Skeletal muscle satellite cell (primary cell): Measurements from ENCODE around the gene ZBTB42.

Experiments
- H3K27me3 ChIP-seq: 2 replicates; pipeline ENCODE4 v1.7.0; 2013; ENCODE audit warnings: low read length; ENCODE audit not compliant: control insufficient read depth, insufficient read depth
- H3K36me3 ChIP-seq: 2 replicates; pipeline ENCODE4 v1.7.0; 2013; ENCODE audit warnings: mild to moderate bottlenecking, control low read depth, low read length; ENCODE audit not compliant: insufficient read depth
- H3K4me1 ChIP-seq: 2 replicates; pipeline ENCODE4 v1.7.0; 2013; ENCODE audit warnings: low read length; ENCODE audit not compliant: control insufficient read depth, insufficient read depth
- H3K4me2 ChIP-seq: 2 replicates; pipeline ENCODE4 v1.7.0; 2013; ENCODE audit warnings: mild to moderate bottlenecking, low read length
- H3K4me3 ChIP-seq: 2 replicates; pipeline ENCODE4 v1.7.0; 2013; ENCODE audit warnings: low read length
- H3K9ac ChIP-seq: 2 replicates; pipeline ENCODE4 v1.7.0; 2013; ENCODE audit warnings: mild to moderate bottlenecking, low read depth, low read length, moderate library complexity
- H3K9me3 ChIP-seq: replicated peaks from 2 replicates; pipeline ENCODE4 v1.7.0; 2013; ENCODE audit warnings: mild to moderate bottlenecking, control low read depth, low read length

The ZBTB42 gene

GRCh38 chr14:104845033-104845666 lies 44.2 kb downstream of the ZBTB42 start:
- Histone ChIP-seq H3K27me3 (peaks cover 74% of the 10 kb centered on the region), H3K9me3 (no peaks in the 10 kb centered on the region), H3K4me3 (no peak overlapping the region), H3K9ac (no peak overlapping the region), H3K36me3 (no peaks in the 10 kb centered on the region), H3K4me1 (peaks cover 7% of the 10 kb centered on the region), H3K4me2 (no peak overlapping the region)

DNA sequence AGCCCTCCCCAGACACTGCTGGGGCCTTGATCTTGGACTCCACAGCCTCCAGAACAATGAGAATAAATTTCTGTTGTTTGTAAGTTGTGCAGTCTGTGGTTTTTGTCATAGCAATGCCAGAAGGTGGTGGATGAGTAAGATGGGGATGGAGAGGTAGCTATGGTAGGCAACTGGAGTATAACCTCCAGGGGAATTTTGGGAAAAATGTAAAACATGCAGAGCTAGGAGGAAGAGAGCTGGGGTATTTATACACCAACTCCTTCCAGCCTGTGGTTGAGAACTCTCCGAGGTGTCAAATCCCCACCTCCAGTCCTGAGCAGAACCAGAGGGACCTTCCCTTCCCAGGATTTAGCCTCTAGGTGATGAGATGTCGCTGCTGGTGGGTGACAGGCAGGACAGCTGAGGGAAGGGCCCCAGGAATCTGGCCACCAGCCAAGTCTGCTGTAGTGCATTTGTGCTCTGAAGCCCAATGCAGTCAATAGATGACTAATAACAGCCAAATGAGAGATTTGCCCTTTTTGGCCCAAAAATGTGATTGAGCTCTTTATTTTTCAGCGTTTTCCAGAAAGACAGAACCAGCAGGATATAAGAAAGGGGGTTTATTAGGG lies 45.0 kb downstream of the ZBTB42 start:
- H3K4me2 ChIP-seq: no peak overlapping the region
- no peak overlapping the region for H3K9ac ChIP-seq
- no peaks in the 10 kb centered on the region for H3K36me3 ChIP-seq
- peaks cover 7% of the 10 kb centered on the region for H3K4me1 ChIP-seq
- H3K9me3 ChIP-seq: no peaks in the 10 kb centered on the region
- H3K27me3 ChIP-seq: peaks cover 68% of the 10 kb centered on the region
- H3K4me3 ChIP-seq: no peak overlapping the region

DNA sequence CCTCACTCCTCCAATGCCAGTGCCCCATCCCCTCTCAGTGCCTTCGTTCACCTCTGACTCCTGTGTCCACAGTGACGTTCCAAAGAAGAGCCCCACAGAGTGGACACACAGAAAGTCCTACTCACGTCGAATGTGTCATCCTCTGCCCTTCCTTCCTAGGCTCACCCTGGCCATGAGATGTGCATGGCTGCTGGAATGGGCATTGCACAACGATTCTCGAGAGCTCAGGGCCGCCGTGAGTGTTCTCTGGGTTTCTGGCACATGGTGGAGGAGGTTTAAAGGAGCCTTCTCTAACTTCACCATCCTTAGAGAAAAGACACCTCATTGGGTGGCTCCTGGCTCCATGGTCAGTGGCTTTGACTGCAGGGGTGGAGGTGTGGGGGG lies 51.4 kb downstream of the ZBTB42 start:
- no peak overlapping the region for H3K4me2 ChIP-seq

More for the DNA sequence above, 51.4 kb downstream of the ZBTB42 start:
- Histone ChIP-seq H3K4me1 (no peaks in the 10 kb centered on the region), H3K9ac (no peak overlapping the region), H3K27me3 (peaks cover 30% of the 10 kb centered on the region), H3K36me3 (no peaks in the 10 kb centered on the region), H3K9me3 (no peaks in the 10 kb centered on the region), H3K4me3 (no peak overlapping the region)
